ENCODE results near the gene FAM174C.

FAM174C gene

GRCh38 chr19:1276628-1277022, 1.3 kb downstream of the FAM174C start:
- TF ChIP-seq POLR2A (IDR thresholded peaks at IDR 0.05; ENCODE audit: extremely low read depth, insufficient read length) (no peak), CTCF (IDR thresholded peaks at IDR 0.05; ENCODE audit: low read depth, low read length) (no peak), MYC (IDR thresholded peaks at IDR 0.05; ENCODE audit: low read depth, low read length) (no peak)
- TF ChIP-seq, protein P1, sequence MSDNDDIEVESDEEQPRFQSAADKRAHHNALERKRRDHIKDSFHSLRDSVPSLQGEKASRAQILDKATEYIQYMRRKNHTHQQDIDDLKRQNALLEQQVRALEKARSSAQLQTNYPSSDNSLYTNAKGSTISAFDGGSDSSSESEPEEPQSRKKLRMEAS (IDR thresholded peaks at IDR 0.05; ENCODE audit: low read depth, low read length) = no peak
- DNase-seq (ENCODE audit: low read depth) = no peak
- peak overlapping the region; percentile 64 for H3K4me3 ChIP-seq (ENCODE audit: low read depth, low read length)

DNA sequence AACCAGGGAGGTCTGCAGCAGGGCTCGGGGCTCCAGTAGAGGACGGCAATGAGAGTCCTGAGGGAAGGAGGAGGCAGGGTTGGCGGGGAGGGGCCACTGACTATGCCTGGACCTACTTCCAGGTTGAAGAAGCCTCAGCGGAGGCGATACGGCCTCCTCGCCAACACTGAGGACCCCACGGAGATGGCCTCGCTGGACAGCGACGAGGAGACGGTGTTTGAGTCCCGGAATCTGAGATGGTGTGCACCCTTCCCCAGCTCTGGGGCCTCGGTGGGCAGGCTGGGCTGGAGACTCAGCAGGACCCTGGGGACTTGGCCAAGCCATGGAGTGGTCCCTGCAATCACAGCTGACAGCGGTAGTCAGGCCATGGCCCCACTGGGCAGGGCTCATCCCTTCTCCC, 1.7 kb downstream of the FAM174C start:
- TF ChIP-seq POLR2A (IDR thresholded peaks at IDR 0.05; ENCODE audit: extremely low read depth, insufficient read length) (no peak), CTCF (IDR thresholded peaks at IDR 0.05; ENCODE audit: low read depth, low read length) (no peak), MYC (IDR thresholded peaks at IDR 0.05; ENCODE audit: low read depth, low read length) (no peak)
- TF ChIP-seq, protein P1 (IDR thresholded peaks at IDR 0.05; ENCODE audit: low read depth, low read length) = no peak
- no peak overlapping the region for H3K4me3 ChIP-seq (ENCODE audit: low read depth, low read length)
- DNase-seq (ENCODE audit: low read depth) = no peak

GRCh38 chr19:1278074-1278473, 2.7 kb downstream of the FAM174C start:
- no peak overlapping the region for H3K4me3 ChIP-seq (ENCODE audit: low read depth, low read length)
- no peak for DNase-seq (ENCODE audit: low read depth)
- TF ChIP-seq, protein P1 (IDR thresholded peaks at IDR 0.05; ENCODE audit: low read depth, low read length) = no peak
- no peak for TF ChIP-seq MYC (IDR thresholded peaks at IDR 0.05; ENCODE audit: low read depth, low read length)
- TF ChIP-seq CTCF (IDR thresholded peaks at IDR 0.05; ENCODE audit: low read depth, low read length) = no peak
- TF ChIP-seq POLR2A (IDR thresholded peaks at IDR 0.05; ENCODE audit: extremely low read depth, insufficient read length) = no peak

GRCh38 chr19:1278713-1279660, 3.7 kb downstream of the FAM174C start:
- TF ChIP-seq CTCF (IDR thresholded peaks at IDR 0.05; ENCODE audit: low read depth, low read length) = no peak
- TF ChIP-seq, protein P1 (IDR thresholded peaks at IDR 0.05; ENCODE audit: low read depth, low read length) = no peak
- no peak for TF ChIP-seq POLR2A (IDR thresholded peaks at IDR 0.05; ENCODE audit: extremely low read depth, insufficient read length)
- no peak for TF ChIP-seq MYC (IDR thresholded peaks at IDR 0.05; ENCODE audit: low read depth, low read length)
- no peak for DNase-seq (ENCODE audit: low read depth)
- no peak overlapping the region for H3K4me3 ChIP-seq (ENCODE audit: low read depth, low read length)

GRCh38 chr19:1279782-1280341, 4.5 kb downstream of the FAM174C start:
- H3K4me3 ChIP-seq (ENCODE audit: low read depth, low read length) = no peak overlapping the region
- TF ChIP-seq CTCF (IDR thresholded peaks at IDR 0.05; ENCODE audit: low read depth, low read length) = peak; percentile 74
- TF ChIP-seq MYC (IDR thresholded peaks at IDR 0.05; ENCODE audit: low read depth, low read length) = peak; percentile 39; the same call in 1 of the 2 replicates
- TF ChIP-seq, protein P1 (IDR thresholded peaks at IDR 0.05; ENCODE audit: low read depth, low read length) = peak; percentile 69
- no peak for TF ChIP-seq POLR2A (IDR thresholded peaks at IDR 0.05; ENCODE audit: extremely low read depth, insufficient read length)
- peak; percentile 77 for DNase-seq (ENCODE audit: low read depth)

Data from NB4 (cell line).